A673 (cell line): Measurements from ENCODE around the gene HK1. TPM values are rescaled to one million over a fixed set of nuclear protein-coding genes. Genes with fewer than 3 reads are reported as not detected.

Experiments used
- BruUV-seq: library from RNA; stranded (reverse); fragments of 400-500 nt; replicated peaks from 2 replicates; lab custom pipeline; 2021; lab: Mats Ljungman, UMichigan
- CTCF ChIA-PET: fragments of 300-600 bp; sonication (Branson Sonifier 250); formaldehyde crosslinking; loops from one replicate; lab custom pipeline; 2022; ENCODE audit warnings: antibody characterized with exemption; lab: Charles Lee
- POLR2A ChIA-PET: fragments of 300-600 bp; sonication (Branson Sonifier 250); formaldehyde crosslinking; loops from one replicate; lab custom pipeline; 2022; ENCODE audit warnings: antibody characterized with exemption; ENCODE audit not compliant: low non-redundant PET; lab: Charles Lee
- DNase-seq: peaks from one replicate; pipeline ENCODE4 v3.0.0-alpha.2; 2015; ENCODE audit warnings: low spot score
- H3K27ac ChIP-seq: fragments of 200-600 bp; sonication (generic); 2 replicates; pipeline ENCODE4 v1.5.1; 2016; ENCODE audit warnings: mixed run types, low read depth, mild to moderate bottlenecking, mixed read lengths, antibody characterized with exemption, low read length; ENCODE audit not compliant: poor library complexity, severe bottlenecking
- H3K27me3 ChIP-seq: fragments of 200-600 bp; sonication (generic); replicated peaks from 2 replicates; pipeline ENCODE4 v1.6.1; 2017; ENCODE audit warnings: mixed run types, low read depth, mild to moderate bottlenecking, mixed read lengths, antibody characterized with exemption, low read length; ENCODE audit not compliant: insufficient read depth, poor library complexity
- H3K36me3 ChIP-seq: fragments of 200-600 bp; sonication (generic); 2 replicates; pipeline ENCODE4 v1.6.1; 2016; ENCODE audit warnings: mixed run types, mild to moderate bottlenecking, mixed read lengths, antibody characterized with exemption, low read length; ENCODE audit not compliant: insufficient read depth, poor library complexity, severe bottlenecking
- H3K4me1 ChIP-seq: fragments of 200-600 bp; sonication (generic); 2 replicates; pipeline ENCODE4 v1.6.1; 2017; ENCODE audit warnings: mixed run types, mild to moderate bottlenecking, mixed read lengths, antibody characterized with exemption, low read length; ENCODE audit not compliant: insufficient read depth, poor library complexity, severe bottlenecking
- H3K4me3 ChIP-seq: fragments of 200-600 bp; sonication (generic); 2 replicates; pipeline ENCODE4 v1.5.1; 2016; ENCODE audit warnings: low read depth, mixed run types, mild to moderate bottlenecking, mixed read lengths, low read length; ENCODE audit not compliant: poor library complexity, severe bottlenecking
- H3K9me3 ChIP-seq: fragments of 200-600 bp; sonication (generic); 2 replicates; pipeline ENCODE4 v1.6.1; 2016; ENCODE audit warnings: mixed run types, low read depth, mild to moderate bottlenecking, mixed read lengths, antibody characterized with exemption, low read length; ENCODE audit not compliant: poor library complexity, severe bottlenecking
- EZH2 ChIP-seq: fragments of 200-600 bp; sonication (generic); IDR thresholded peaks from 2 replicates; pipeline ENCODE4 v1.6.1; 2017; ENCODE audit warnings: borderline replicate concordance, low read depth, mild to moderate bottlenecking, mixed read lengths, antibody characterized with exemption, low read length; ENCODE audit not compliant: poor library complexity, severe bottlenecking
- intact Hi-C: fragments of 100-400 bp; cut with micrococcal nuclease; formaldehyde crosslinking; loops from one replicate; pipeline ENCODE4 v1.10.0; 2022; ENCODE audit not compliant: unreplicated experiment
- total RNA-seq: library from RNA; stranded (reverse); gene quantifications from 2 replicates; pipeline ENCODE4 v1.2.3, GENCODE V29; 2021
- TF ChIP-seq, protein P1 (sequence below): fragments of 300-800, 200-600 bp; sonication (generic); conservative IDR thresholded peaks from 2 replicates; pipeline ENCODE4 v1.5.1; 2017; ENCODE audit warnings: low read depth, mild to moderate bottlenecking, antibody characterized with exemption, low read length, moderate library complexity, mixed read lengths

Gene HK1
- total RNA-seq, 1 experiment from 2014 or later = 107 TPM

DNA sequence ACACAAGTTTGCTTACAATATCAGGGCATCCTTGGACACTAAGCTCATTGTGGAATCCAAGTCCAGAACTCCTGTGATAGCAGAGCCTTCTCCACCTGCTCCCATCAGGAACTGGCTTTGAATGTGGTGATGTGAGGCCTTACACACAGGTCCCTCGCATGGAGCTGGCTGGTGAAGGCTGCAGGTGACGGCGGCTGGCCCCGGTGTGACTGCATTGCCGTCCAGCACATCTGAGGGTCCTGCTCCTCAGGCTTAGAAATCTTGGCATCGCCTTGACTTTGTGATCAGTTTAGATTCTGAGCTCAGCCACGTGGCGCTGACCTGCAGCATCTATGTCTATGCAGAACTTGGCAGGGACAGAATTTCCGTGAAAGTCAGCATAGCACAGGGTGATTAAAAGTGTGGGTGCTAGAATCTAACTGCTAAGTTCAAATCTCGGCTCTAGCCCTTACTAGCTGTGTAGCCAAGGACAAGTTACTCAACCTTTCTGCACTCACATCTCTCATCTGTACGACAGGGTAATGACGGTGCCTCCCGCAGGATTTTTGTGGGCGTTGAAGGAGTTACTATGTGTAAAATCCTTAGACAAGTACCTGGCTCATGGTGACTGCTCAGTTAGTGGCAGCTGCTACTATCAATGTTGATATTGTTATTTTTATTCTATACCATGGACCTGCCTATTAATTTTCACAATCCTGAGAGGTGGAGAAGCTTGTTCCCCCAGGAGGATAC lies 31.5 kb upstream of the HK1 start:
- no TSS peak for BruUV-seq
- TF ChIP-seq EZH2 = no peak
- TF ChIP-seq, protein P1, sequence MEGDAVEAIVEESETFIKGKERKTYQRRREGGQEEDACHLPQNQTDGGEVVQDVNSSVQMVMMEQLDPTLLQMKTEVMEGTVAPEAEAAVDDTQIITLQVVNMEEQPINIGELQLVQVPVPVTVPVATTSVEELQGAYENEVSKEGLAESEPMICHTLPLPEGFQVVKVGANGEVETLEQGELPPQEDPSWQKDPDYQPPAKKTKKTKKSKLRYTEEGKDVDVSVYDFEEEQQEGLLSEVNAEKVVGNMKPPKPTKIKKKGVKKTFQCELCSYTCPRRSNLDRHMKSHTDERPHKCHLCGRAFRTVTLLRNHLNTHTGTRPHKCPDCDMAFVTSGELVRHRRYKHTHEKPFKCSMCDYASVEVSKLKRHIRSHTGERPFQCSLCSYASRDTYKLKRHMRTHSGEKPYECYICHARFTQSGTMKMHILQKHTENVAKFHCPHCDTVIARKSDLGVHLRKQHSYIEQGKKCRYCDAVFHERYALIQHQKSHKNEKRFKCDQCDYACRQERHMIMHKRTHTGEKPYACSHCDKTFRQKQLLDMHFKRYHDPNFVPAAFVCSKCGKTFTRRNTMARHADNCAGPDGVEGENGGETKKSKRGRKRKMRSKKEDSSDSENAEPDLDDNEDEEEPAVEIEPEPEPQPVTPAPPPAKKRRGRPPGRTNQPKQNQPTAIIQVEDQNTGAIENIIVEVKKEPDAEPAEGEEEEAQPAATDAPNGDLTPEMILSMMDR = no peak
- Histone ChIP-seq H3K27me3 (no peaks in the 10 kb centered on the region), H3K27ac (no peak overlapping the region), H3K9me3 (no peaks in the 10 kb centered on the region), H3K4me3 (no peak overlapping the region), H3K36me3 (no peaks in the 10 kb centered on the region), H3K4me1 (peaks cover 12% of the 10 kb centered on the region)
- intact Hi-C loops = no loop called here
- no peak for DNase-seq
- POLR2A ChIA-PET = no interaction called here
- CTCF ChIA-PET = no interaction called here

DNA sequence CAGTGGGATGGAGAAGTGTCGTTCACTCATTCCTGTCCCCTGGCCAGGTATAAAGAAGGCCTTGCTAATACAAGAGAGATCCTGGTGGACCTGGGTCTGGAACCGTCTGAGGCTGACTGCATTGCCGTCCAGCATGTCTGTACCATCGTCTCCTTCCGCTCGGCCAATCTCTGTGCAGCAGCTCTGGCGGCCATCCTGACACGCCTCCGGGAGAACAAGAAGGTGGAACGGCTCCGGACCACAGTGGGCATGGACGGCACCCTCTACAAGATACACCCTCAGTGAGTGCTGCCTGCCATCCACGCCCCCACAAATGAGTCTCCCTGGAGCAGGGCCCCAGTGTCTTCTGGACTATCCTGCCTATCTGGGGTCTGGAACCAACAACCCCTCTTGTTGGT lies 31.0 kb upstream of the HK1 start:
- H3K36me3 ChIP-seq = no peaks in the 10 kb centered on the region
- CTCF ChIA-PET = no interaction called here

DNA sequence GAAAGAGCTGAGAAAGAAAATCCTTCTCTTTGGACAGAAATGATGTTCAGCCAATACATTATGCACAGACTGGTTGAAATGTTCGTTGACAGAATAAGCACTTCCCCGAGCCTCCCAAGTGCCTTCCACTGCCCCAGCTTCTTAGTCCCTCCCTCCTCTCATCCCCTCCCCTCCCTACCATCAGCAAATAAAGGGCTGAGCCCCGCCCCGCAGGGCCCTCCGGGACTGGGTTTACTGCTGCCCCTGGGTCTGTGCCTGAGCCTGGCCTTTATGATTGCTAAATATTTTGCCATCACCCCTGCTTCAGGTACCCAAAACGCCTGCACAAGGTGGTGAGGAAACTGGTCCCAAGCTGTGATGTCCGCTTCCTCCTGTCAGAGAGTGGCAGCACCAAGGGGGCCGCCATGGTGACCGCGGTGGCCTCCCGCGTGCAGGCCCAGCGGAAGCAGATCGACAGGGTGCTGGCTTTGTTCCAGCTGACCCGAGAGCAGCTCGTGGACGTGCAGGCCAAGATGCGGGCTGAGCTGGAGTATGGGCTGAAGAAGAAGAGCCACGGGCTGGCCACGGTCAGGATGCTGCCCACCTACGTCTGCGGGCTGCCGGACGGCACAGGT lies 30.1 kb upstream of the HK1 start:
- H3K4me1 ChIP-seq = peaks cover 2% of the 10 kb centered on the region
- H3K27me3 ChIP-seq = no peaks in the 10 kb centered on the region
- TF ChIP-seq, protein P1 = no peak
- ChIA-PET POLR2A (no interaction called here), CTCF (no interaction called here)
- no peak overlapping the region for H3K27ac ChIP-seq
- BruUV-seq = no TSS peak
- intact Hi-C loops = no loop called here
- H3K36me3 ChIP-seq = no peaks in the 10 kb centered on the region
- H3K4me3 ChIP-seq = no peak overlapping the region
- DNase-seq = no peak
- H3K9me3 ChIP-seq = no peaks in the 10 kb centered on the region

More for the DNA sequence above, 31.0 kb upstream of the HK1 start:
- TF ChIP-seq, protein P1 = no peak
- TF ChIP-seq EZH2 = no peak
- no peak overlapping the region for H3K27ac ChIP-seq
- DNase-seq = no peak
- POLR2A ChIA-PET = no interaction called here
- H3K9me3 ChIP-seq = no peaks in the 10 kb centered on the region
- no peaks in the 10 kb centered on the region for H3K27me3 ChIP-seq
- no peak overlapping the region for H3K4me3 ChIP-seq
- no TSS peak for BruUV-seq
- intact Hi-C loops = no loop called here
- H3K4me1 ChIP-seq = peaks cover 11% of the 10 kb centered on the region
